Measurements from ENCODE around the gene TRAF3IP1. TPM values are rescaled to one million over a fixed set of nuclear protein-coding genes. Genes with fewer than 3 reads are reported as not detected.

Gene TRAF3IP1
- total RNA-seq, 2 donors from 2014 or later: 5.4 to 10.9 TPM

DNA sequence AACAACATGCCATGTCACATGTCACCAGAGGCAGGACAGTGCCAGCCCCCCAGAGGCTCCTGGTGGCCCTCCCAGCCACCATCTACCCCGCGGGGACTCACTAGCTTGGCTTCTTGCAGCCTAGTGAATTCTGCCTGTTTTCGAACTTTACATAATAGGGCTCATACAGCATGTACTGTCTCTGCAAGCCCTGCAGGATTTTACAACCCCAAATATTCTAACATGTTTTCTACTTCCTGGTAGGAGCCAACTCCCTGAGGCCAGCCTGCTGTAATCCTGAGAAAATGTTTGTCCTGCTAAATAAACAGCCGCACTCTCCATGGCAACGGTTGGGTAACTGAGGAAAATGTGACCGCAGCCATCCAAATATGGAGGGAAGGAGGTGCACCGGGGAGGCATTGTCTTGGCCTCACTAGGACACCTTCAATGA is 34.6 kb upstream of the TRAF3IP1 start:
- Histone ChIP-seq H3K4me1 (peaks cover 80% of the 10 kb centered on the region), H3K27ac (peak overlapping the region; percentile 96 to 99 (median 98)), H3K36me3 (replicated peaks in 1 of 2; ENCODE audit: insufficient read depth in 1 of 2, low read depth in 2 of 2) (no peaks in the 10 kb centered on the region), H3K9me3 (no peaks in the 10 kb centered on the region), H3K27me3 (no peaks in the 10 kb centered on the region), H3K4me3 (no peak overlapping the region)
- DNase-seq (peak; percentile 94 to 98 (median 94)), ATAC-seq (peak; percentile 66)
- intact Hi-C loops (cut with DNase I): no loop called here
- WGBS, 2 donors: 23 to 28% methylated on average over 5 to 7 of the region's 7 CpGs
- TF ChIP-seq POLR2A (IDR thresholded peaks at IDR 0.05): peak in 2 of 3 donors; percentile 60 to 71
- TF ChIP-seq, protein P1, sequence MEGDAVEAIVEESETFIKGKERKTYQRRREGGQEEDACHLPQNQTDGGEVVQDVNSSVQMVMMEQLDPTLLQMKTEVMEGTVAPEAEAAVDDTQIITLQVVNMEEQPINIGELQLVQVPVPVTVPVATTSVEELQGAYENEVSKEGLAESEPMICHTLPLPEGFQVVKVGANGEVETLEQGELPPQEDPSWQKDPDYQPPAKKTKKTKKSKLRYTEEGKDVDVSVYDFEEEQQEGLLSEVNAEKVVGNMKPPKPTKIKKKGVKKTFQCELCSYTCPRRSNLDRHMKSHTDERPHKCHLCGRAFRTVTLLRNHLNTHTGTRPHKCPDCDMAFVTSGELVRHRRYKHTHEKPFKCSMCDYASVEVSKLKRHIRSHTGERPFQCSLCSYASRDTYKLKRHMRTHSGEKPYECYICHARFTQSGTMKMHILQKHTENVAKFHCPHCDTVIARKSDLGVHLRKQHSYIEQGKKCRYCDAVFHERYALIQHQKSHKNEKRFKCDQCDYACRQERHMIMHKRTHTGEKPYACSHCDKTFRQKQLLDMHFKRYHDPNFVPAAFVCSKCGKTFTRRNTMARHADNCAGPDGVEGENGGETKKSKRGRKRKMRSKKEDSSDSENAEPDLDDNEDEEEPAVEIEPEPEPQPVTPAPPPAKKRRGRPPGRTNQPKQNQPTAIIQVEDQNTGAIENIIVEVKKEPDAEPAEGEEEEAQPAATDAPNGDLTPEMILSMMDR (IDR thresholded peaks at IDR 0.05): peak in 4 of 7 experiments; percentile 31 to 50 (median 40)

DNA sequence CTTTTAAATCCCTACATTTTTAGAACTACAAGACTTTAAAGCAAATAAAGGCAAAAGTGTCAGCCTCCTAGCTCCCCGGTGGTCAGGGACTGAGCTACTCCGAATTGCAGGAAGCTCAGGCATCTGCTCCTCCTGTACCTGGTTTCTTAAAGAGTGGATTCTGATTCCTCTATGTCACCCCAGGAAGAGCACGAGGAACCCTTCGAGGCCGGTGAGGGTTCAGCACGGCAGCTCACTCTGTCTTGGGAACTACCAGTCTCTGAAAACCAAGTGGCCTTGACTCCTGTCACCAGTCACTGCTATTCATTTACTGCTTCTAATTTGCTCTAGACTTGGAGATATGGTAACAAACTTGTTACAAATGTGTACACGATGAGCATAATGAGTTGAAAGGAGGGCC is 34.2 kb upstream of the TRAF3IP1 start:
- Histone ChIP-seq H3K4me3 (no peak overlapping the region), H3K27me3 (no peaks in the 10 kb centered on the region), H3K9me3 (no peaks in the 10 kb centered on the region), H3K4me1 (peaks cover 84% of the 10 kb centered on the region), H3K27ac (peak overlapping the region; percentile 96 to 99 (median 98)), H3K36me3 (replicated peaks in 1 of 2; ENCODE audit: insufficient read depth in 1 of 2, low read depth in 2 of 2) (no peaks in the 10 kb centered on the region)
- TF ChIP-seq, protein P1 (IDR thresholded peaks at IDR 0.05): no peak
- no peak for TF ChIP-seq POLR2A (IDR thresholded peaks at IDR 0.05)
- ATAC-seq: peak; percentile 4
- intact Hi-C loops (cut with DNase I): no loop called here
- 12 to 19% methylated on average over 7 of the region's 7 CpGs for WGBS, 2 donors
- DNase-seq: peak in 3 of 4 donors; percentile 52 to 60 (median 53)

DNA sequence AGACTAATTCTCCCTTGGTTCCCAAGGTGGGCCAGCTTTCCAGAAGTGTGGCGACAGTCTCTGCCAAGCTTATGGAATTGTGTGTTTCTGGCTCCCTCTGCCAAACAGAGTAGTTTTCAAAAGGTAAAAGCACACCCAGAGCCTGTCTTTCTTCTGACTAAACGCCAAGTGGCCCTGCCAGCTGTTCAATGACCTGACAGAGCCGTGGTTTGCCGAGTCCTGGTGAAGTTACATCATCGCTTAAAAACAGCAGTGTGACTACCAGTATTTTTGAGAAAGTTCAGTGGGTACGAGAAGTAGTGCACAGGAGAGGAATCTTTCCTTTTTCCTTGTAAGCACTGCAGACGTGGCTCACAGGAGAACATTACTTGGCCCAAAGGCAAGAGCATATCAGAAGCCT is 33.8 kb upstream of the TRAF3IP1 start:
- H3K27me3 ChIP-seq: no peaks in the 10 kb centered on the region
- DNase-seq: peak; percentile 89 to 94 (median 92)
- 6 to 11% methylated on average over 7 of the region's 7 CpGs for WGBS, 2 donors
- peak; percentile 48 for ATAC-seq
- no peaks in the 10 kb centered on the region for H3K36me3 ChIP-seq (replicated peaks in 1 of 2; ENCODE audit: insufficient read depth in 1 of 2, low read depth in 2 of 2)
- H3K4me3 ChIP-seq: no peak overlapping the region
- H3K9me3 ChIP-seq: no peaks in the 10 kb centered on the region
- intact Hi-C loops (cut with DNase I): no loop called here
- peak; percentile 35 to 88 (median 76) for TF ChIP-seq POLR2A (IDR thresholded peaks at IDR 0.05)
- TF ChIP-seq, protein P1 (IDR thresholded peaks at IDR 0.05): peak in 4 of 7 experiments; percentile 18 to 36 (median 21)
- peaks cover 87% of the 10 kb centered on the region for H3K4me1 ChIP-seq
- peak overlapping the region; percentile 96 to 99 (median 98) for H3K27ac ChIP-seq

DNA sequence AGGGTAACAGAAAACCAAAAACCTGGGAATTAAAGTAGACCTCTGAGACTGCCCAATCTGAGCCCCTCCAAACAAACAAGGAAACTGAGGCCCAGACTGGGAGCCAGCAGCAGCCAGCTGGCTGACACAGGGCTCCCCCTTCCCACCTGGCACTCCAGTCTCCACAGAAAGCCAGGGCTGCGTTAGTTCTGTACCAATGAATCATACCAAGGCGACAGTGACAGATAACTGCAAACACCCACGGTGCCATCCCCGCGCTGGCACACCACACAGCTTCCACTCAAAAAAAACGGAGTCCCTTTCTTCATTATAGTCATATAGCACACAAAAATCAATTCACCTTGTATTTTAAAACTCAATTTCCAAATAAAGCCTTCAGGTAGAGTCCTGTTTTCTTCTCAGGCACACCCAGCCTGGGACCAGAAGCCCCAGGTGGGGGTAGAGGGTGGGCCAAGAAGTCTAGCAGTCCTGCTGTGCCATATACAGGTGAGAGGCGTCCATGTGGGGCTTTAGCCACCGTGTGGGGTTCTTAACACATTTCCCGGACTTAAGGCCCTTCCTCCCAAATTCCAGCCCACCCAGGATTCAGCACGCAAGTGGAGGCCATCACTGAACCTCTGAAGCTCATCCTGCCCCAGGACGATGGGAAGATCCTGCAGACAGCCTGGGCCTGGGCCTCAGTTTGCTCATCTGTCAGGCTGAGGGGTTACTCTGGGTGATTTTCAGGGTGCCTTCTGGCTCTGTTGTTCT is 33.2 kb upstream of the TRAF3IP1 start:
- H3K27ac ChIP-seq: peak overlapping the region; percentile 96 to 99 (median 98)
- ATAC-seq (no peak), DNase-seq (peak in 3 of 4 donors; percentile 54 to 59 (median 54))
- TF ChIP-seq POLR2A (IDR thresholded peaks at IDR 0.05): peak in 1 of 3 donors; percentile 4
- TF ChIP-seq, protein P1 (IDR thresholded peaks at IDR 0.05): no peak
- intact Hi-C loops (cut with DNase I): no loop called here
- no peaks in the 10 kb centered on the region for H3K27me3 ChIP-seq
- peak overlapping the region in 1 of 2 donors; percentile 4 for H3K4me3 ChIP-seq
- 10 to 18% methylated on average over 8 to 11 of the region's 11 CpGs for WGBS, 2 donors
- H3K9me3 ChIP-seq: no peaks in the 10 kb centered on the region
- peaks cover 81% of the 10 kb centered on the region for H3K4me1 ChIP-seq
- H3K36me3 ChIP-seq (replicated peaks in 1 of 2; ENCODE audit: insufficient read depth in 1 of 2, low read depth in 2 of 2): no peaks in the 10 kb centered on the region

Measured in body of pancreas (tissue), 4 donors.